GM18909 (cell line): ENCODE results near the gene CXXC5.

Source experiments
- ATAC-seq: cut with Tn5 transposase; IDR thresholded peaks from one replicate; pipeline ENCODE4 v1.9.1; 2021; ENCODE audit warnings: mild to moderate bottlenecking; ENCODE audit not compliant: unreplicated experiment, poor library complexity

Gene CXXC5

GRCh38 chr5:139637438-139638089, 10.6 kb upstream of the CXXC5 start:
- ATAC-seq, result peak; percentile 36

- ATAC-seq, result no peak
Measured at GRCh38 chr5:139638090-139638735, 9.9 kb upstream of the CXXC5 start.

DNA sequence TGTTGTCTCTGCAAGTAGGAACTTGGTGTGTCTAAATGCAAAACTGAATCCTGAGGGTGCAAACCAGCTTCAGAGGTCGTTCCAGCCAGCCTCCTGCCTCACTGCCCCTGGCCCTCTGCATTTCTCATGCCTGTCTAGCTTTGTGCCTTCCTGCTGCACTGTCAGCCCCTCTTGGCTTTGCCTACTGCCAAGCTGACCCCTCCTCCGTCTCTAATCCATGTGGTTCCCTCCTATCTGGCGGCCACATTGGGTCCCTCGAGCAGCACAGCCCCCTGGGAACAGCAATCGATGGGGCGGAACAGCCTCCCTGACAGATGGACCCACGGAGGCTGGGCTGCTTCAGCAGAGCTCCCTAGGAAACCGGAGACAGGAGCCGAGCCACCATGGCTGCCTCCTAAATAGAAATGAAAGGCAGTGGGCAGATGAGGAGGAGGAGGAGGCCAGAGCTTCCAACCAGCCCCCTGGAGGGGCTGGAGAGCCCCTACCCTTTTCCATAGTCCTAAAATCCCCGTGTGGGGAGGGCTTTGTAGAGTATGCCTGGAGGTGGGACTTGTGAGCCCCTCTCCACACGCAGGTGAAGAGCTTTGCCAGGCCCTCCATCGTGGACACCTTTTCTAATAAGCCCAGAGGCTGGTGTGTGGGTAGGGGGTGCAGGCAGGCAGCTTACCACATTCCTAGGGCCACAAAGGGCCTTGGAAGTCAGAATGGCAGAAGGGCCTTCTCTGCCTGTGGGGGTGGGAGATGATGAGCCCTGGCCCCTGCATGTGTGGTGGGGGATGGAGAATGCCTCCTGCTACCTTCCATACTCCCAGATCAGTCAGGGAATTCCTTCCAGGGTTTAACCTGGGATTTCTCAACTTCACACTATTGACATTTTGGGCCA, 9.2 kb upstream of the CXXC5 start:
- no peak for ATAC-seq

GRCh38 chr5:139639619-139640380, 8.3 kb upstream of the CXXC5 start:
- ATAC-seq, result no peak

DNA sequence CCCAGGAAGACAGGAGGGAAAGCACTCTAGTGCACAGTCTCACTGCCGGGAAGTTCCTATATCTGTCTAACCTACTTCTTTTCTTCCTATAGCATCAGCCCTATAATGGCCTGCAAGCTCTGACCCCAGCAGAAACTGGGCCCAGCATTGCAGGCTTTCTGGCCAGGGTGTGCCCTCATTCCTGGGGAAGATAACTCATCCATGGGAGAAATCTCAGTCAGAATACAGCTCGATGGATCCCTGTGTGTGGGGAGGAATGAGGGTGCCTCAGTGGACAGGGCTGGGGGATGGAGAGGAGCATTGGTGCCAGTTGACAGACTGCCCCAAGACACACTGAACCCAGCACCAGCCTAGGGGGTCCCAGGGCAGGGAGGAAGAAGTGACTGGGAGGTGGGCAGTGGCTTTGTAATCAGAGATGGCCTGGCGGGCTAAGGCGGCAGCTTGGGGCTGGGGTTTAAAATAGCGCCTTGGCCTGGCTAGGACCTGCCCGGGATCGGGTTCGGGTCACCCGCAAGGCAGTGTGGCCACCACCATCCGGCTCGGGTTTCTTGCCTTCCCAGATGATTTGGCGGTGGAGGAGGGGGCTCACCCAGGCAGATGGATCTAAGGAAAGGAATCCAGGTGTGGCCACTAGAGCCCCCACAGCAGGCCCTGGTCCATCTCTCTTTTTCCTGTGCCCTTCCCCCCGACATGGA, 7.6 kb upstream of the CXXC5 start:
- ATAC-seq, result no peak

GRCh38 chr5:139641116-139642080, 6.8 kb upstream of the CXXC5 start:
- no peak for ATAC-seq

GRCh38 chr5:139642213-139642612, 5.9 kb upstream of the CXXC5 start:
- ATAC-seq, result no peak

DNA sequence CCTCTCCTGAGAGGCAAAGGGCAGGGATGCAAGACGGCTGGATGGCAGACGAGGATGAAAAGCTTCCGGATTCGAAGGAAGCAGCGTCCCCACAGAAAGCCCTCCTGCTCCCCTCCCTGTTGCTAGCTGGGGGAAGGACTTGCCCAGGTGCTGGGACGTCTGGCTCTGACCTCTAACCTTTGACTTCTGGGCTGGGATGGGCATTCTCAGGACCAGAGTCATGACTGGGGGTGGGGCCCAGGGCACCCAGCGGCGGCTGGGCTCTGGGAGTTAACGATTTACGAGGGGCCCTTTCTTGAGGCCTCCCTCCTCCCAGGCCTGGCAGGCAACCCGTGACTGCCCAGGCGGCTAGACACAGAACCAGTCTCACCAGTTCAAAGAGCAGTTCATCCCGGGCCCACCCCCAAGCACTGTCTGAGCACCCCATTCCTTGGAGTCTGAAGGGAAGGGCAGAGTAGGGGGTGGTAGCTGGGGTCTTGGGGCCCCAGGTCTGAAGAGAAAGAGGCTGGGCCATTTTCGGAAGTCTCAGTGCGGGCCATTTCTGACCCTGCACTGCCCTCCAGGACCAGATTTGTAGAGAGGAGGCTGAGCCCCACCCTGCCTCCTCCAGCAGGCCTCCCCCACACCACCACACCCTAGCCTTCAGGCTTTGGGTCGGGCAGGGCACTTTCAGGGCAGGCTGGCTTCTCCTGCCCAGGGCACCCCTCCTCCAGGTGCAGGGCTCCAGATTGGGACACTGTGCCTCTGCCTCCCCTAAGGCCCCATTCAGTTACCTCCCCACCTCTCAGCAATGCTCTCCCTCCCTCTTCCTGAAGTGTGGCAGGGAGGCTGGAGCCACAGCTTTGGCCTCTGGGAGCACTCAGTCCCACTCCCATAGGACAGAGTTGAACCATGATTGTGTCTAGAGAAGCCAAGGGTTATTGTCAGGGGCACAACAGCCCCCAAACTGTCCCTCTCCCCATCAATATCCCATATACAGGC, 5.0 kb upstream of the CXXC5 start:
- ATAC-seq, result no peak

DNA sequence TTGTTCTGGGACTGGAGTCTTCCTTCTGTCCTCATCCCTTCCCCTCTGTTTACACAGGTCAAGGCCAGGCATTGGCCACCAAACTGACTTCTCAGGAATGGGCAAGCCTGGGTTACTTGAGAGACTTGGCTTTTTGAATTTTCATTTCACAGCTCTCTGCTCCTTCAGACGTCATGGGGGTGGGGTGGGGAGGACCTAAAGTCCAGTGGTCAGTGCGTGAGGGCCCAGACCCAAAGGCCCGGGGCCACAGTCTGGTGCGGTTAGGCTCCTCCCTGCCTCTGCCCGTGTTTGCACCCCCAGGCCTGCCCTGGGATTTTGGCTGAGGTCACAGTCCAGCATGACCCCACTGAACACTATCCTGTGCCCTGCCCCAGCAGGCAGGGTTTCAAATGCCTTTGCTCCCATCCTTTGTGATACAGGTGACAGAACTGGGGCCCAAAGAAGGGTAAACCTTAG, 4.1 kb upstream of the CXXC5 start:
- ATAC-seq, result no peak

GRCh38 chr5:139644646-139645429, 3.3 kb upstream of the CXXC5 start:
- no peak for ATAC-seq

DNA sequence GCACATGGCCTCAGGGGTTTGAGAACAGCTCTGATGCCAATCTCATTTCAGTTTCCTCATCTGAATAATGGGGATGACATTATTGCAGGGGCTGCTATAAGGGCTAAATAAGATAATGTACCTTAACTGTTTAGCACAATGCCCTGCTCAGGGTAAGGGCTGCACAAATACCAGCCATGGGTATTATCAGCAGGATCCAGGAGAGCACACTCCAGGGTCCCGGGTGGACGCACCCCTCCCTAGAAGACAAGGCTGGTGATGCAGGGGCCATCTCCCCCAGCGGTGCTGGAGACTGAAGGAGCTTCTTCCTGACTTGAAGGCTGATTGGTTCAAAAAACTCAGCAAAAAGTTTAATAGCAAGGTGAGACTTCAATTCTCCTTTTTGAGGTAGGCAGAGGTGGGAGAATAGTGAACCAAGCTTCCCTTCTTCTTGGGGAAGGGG, 2.7 kb upstream of the CXXC5 start:
- ATAC-seq, result no peak

DNA sequence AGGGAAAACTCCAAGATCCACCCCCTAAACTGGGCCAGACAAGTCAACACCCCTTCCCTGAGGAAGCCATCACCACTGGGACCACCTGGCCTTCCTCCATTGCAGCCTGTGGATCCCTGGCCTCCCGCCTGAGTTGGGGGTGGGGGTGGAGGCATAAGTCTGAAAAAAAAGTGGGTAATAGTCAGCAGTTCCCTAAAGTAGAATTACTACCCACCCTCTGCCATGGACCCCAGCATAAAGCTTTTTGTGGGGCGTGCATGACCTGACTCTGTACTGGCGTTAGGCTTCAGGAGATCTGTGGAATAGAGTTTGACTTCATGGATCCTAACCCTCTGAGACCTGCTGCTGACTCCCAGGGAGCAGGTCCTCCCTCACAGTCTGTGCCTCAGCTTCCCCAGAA, 2.0 kb upstream of the CXXC5 start:
- ATAC-seq, result no peak

- no peak for ATAC-seq
Measured at GRCh38 chr5:139646912-139647505, 1.1 kb upstream of the CXXC5 start.

- no peak for ATAC-seq
Measured at GRCh38 chr5:139647506-139648204, 494 bp upstream of the CXXC5 start.

GRCh38 chr5:139649082-139649991, 1.2 kb downstream of the CXXC5 start:
- ATAC-seq, result no peak
